NCI-H2196 (cell line): ENCODE data around the gene ODAD3.
"Not testable (repeated sequence)": the region's sequence is repeated elsewhere in the genome, so short reads cannot be mapped to it uniquely, and the experiment has no call there.

Experiments used
- DNase-seq: peaks from one replicate; lab custom pipeline; 2025; ENCODE audit not compliant: unreplicated experiment; lab: John Stamatoyannopoulos, UW

Gene ODAD3

DNA sequence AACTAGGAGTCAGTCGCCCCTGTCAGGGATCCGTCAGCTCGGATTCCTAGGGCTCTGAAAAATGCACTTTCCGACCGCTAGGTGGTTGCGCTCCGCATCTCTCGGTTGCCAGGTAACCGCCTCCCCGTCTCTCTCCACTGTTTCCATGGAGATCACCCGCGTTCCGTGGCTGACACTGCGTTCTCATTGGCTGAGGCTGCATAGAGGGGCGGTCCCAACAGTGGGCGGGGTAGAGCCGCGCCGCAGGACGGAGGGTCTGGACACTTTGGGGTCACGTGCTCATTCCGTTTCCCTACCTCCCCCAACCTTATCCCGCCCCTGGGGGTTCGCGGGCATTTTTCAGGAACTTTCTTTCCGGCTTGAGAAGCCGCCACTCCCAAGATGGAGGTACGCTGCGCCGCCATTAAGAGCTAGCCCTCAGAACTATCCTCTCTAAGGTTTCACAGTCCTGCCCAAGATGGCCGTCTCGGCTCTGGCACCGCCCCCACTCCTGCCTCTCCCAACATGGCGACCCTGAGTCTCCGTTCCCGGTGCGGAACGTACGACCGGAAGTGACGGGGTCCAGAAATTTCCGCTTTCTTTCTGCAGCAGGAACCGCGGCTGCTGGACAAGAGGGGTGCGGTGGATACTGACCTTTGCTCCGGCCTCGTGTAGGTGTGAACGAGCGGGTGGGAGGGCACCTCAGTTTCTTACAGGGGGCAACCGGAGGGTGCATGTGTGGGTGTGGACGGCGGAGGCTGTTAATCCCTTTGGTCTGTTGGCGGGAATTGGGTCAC lies at the start of gene ODAD3, which contains the start of gene PRKCSH:
Gene ODAD3 (minus strand): TSS at position 65 of the 776 bp plus-strand sequence. CDS start 105 bp downstream, outside the sequence.
Gene PRKCSH (plus strand): TSS at position 579 of the 776 bp plus-strand sequence. CDS start 483 bp downstream, outside the sequence.
- DNase-seq = peak; percentile 100

DNA sequence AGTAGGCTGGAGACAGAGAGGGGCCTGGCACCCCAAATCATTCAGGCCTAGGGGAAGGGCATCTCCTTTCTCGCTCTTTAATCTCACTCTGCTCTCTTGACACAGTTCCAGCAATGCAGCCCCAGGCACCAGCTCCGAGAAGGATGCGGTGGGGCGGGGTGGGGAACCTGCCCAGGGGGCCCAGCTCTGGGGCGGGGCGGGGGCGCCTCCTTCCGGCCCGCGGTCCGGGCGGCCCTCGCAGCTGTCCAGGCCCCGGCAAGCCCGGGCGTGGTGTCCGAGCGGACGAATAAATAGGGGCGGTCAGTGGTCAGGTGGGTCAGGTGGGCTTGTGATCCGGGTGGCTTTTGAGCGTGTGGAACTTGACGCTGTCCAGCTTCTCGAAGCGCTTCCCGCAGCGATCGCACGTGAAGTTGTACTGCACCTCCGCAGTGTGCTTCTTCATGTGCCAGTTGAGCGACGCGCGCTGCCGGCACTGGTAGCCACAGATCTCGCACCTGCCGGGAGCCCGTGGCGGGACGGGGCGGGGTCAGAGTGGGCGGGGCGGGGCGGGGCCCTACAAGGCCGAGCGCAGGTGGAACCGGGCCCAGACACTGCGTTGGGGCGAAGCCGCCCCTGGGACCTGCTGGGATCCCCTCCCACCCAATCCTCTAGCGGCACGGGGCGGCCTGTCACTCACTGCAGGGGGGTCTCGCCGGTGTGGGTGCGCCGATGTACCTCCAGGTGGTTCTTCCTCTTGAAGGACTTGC lies 48.6 kb upstream of the ODAD3 start:
- no peak for DNase-seq

DNA sequence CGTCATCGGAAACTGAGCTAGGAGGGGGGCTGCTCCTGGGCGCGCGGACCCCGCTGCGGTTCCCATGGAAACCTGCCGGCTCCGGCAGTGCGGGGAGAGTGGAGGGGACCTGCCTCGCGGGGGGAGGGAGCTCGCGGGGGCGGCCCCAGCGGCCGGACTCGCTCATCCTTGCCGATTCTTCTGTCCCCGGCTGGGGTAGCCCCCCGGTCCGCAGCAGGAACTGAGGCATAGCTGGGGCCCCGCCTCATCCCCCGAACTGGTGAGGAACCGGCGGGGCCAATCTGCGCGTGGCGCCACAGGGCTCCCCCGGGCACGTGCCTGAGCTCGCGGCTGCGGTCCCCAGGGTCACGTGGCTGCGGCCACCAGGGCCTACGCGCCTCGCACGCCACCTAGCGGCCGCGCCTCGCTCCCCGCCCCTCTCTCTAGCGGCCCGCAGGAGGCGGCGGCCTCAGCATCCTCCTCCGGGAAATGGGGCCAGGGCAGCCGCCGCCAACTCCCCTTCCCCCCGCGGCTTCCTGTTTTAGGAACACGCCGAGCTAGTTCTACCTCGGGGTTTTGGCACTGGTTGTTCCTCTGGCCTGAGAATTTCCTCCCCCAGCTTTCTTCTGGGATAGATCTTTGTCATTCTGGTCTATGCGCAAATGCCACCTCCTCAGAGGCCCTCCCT lies 47.6 kb upstream of the ODAD3 start:
- peak; percentile 95 for DNase-seq

DNA sequence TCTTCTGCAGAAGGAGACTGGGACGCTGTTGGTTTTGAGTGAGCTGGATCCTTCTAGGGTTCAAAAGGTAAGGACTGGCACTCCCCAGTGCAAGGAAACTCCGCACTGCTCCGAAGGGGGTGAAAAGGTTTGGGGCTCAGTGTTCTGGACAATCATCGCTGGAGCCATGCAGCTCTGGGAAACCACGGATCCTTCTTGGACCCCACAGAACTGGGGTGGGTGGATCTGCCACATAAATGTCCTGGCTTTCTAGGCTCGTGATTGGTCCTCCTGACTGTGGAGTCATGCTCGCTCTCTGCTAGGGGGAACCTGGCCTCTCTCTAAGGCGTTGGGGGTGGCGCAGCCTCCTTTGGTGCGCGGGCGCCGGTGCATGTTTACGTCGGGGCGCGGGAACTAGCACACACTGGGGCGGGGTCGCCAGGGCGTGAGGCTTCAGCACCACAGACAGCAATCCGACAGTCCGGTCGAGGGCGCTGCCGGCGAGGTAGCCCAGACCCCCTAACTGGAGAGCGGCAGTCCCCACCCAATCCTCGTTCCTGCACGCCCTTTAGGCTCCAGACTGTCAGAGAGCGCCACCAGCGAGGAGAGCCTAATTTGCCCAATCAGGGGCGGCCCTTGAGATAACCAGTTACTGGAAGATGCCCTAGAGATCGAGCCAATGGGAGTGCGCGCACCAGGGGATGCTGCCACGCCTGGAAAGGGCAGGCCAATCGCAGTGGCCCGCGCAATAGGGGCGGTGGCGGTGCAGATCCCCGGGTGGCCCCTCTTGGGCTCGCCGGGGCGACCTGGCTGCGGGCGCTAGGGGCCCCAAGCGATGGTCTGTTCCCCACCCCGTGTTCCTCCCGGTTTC lies 46.8 kb upstream of the ODAD3 start:
- peak; percentile 96 for DNase-seq

DNA sequence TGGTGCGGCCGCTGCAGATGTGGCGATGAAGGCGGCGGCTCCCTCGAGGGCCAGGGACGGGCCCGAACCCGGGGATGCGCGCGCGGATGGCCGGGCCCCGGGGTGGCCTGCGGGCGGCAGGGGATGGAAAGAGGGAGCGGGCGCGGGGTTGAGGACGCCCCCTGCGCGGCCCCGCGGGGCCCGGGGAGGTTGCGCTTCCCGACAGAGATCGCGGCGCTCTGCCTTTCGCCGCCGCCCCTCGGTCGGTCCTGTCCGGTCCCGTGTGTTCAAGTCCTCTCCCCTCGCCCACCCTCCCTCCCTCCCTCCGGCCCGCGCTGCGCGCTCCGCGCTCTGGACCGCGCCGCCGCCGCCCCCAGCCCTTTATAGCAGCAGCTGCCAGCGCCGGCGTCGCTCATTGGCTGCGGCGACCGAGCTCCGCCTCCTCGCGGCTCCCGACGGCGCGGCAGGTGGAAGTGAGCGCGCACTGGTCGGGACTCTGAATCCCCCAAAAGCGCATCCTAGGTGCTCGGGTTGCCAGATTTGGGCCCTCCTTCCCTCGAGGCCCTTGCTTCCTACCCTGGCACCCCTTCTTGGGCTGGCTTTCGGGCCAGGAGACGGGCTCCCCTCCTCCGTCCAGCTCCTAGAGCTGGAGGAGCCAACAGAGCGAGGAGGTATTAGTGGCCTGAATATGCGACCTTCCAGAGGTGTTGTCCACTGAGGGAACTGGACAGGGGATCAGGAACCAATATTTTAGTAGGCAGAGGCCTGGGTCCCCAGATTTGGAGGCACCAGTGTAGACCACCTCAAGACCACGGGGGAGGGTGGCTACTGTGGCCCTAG lies 46.0 kb upstream of the ODAD3 start, which contains the start of gene ELAVL3:
Gene ELAVL3 (minus strand): TSS at position 332 of the 819 bp plus-strand sequence. CDS start 438 bp downstream, outside the sequence.
- DNase-seq = peak; percentile 71

DNA sequence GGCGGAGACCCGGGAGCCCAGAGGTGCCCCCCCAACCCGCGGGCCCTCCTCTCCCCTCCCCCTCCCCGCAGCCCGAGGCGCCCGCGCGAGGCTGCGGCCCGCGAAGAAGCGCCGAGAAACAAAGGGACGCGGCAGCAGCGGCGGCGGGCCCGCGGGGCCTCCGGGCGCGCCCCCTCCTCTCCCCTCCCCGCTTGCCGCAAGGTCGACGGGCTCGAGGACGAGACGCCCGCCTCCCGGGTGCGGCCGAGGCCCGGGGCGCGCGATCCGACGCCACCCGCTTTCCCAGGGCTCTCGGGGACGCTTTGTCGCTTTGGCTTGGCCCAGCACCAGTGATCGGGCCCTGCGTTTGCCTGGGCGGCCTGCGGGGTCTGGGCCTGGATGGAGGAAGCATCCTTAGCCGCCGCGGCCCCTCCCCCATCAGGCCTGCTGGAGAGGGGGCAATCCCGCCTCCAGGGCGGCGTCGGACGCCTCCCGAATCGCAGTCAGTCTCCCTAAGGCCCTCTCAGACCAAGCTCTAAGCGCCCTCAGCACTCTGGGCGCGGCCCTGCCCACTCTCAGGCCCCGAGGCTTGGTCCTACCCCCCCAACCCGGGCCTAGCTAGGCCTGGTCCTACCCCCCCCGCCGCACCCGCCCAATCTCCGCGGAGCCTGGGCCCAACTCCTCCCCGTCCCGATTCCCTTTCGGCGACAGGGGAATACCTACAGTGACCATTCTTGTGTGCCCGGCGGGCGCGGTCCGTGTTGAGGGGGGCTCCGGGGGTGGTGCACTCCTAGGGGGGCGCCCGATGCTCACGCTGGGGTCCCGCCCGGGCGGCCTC lies 45.2 kb upstream of the ODAD3 start:
- peak; percentile 29 for DNase-seq

DNA sequence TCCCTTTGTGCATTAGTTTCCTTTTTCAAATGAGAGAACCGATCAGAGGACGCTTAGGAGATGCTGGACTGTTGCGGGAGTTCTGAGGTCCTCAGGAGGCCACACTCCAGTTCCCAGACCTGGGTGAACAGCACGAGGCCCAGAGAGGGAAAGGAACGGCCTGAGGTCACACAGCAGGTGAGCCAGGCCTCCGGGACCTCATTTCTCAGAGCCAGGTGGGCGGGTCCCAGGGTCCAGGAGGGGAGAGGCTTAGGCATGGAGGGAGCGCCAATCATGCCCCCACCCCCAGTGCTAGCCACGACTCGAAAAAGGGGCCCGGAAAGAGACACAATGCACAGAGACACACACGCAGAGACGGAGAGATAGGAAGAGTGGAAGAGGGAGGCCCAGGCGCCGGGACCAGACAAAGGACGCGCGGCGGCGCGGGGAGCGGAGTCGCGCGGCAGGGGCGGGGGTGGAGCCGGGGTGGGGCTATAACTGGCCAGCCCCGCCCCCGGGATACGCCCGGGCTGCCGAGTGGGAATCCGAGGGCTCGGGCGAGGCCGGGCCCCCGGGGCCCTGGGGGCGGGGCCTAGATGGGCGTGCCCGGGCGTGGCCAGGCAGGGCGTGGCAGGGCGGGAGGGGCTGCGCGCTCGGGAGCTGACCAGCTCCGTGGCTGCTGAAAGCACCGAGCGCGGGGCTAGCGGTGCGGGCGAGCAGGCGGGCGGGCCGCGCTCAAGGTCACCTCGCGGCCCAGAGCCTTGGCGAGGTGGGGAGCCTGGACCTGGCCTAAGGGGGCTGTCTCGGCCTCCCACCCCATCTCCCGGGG lies 44.4 kb upstream of the ODAD3 start:
- no peak for DNase-seq

DNA sequence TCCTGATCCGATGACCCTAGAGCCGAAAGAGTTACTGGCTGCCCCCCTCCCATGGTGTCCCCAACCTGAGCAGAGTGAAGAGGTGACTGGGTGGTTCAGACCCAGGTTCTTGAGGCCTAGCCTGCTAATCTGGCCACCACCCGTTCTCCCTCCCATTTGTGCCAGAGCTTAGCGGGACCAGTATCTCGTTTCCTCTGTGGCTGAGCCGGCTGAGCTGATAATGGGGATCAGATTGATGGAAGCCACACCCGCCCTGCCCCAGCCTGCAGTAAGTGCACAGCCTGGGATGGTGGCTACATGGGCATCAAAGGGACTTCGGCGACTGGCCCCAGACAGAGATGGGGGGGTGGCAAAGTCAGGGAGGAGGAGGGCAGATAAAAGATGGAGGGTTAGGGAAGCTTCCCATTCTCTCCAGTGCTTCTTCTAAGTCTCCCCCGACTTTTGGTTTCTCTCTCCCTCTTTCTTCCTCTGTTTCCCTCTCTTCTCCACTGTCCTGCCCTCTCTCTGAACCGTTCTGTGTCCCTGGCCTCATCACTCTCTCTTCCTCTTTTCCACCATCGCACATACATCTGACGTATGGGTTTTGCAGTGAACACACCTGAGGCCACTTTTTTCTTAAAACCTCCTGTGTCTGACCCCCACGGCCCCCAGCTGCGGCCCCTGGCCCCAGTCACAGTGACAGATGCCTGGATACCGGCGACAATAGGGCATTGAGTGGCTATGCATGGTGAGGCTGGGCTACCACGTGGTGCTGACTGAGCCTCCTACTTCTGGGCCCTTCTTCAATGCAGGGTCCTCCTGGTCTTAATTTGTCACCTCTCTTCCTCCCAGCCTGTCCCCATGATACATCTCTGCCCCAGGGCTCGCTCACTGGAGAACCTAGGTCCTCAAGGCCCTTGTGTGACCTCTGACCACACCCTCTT lies 43.5 kb upstream of the ODAD3 start:
- no peak for DNase-seq

DNA sequence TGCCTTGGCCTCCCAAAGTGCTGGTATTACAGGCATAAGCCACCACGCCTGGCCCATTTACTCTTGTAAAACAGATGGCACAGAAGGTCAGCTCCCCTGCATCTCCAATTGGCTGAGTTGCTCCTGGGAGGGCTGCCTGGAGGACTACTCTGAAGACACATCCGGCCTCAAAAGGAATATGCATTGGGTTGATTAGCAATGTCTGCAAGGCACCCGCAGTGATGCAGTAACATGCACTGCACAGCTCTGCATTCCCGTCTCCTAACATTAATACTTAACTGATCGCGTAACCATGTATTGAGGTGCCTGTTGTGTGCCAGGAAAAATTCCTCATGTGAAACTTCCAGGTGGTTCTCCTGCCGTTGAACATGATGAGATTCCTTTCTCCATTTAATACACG lies 40.9 kb upstream of the ODAD3 start:
- DNase-seq = no peak

DNA sequence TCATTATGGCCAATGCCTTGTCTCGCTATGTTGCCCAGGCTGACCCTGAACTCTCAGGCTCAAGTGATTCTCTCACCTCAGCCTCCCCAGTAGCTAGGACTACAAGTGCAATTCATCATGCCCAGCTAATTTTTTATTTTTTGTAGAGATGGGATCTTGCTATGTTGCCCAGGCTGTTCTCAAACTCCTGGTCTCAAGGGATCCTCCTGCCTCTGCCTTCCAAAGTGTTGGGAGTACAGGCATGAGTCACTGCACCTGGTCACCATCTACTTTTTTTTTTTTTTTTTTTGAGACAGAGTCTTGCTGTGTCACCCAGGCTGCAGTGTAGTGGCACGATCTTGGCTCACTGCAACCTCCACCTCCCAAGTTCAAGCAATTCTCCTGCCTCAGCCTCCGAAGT lies 40.4 kb upstream of the ODAD3 start:
- DNase-seq = not testable (repeated sequence)

DNA sequence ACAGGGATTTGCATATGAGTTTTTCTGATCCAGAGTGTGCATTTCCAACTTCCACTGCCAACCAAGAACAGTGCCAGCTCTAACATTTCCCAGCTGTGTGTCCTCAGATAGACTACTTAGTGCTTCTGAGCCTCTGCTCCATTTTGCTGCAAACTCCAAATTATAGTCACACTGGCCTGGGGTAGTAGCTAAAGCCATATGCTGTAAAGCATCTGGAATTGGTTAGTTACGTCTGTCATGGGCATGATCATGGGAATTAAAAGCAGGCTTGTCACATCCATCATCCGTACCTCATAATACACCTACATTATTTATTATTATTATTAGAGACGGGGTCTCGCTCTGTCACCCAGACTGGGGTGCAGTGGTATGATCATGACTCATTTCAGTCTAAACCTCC lies 38.8 kb upstream of the ODAD3 start:
- DNase-seq = no peak

DNA sequence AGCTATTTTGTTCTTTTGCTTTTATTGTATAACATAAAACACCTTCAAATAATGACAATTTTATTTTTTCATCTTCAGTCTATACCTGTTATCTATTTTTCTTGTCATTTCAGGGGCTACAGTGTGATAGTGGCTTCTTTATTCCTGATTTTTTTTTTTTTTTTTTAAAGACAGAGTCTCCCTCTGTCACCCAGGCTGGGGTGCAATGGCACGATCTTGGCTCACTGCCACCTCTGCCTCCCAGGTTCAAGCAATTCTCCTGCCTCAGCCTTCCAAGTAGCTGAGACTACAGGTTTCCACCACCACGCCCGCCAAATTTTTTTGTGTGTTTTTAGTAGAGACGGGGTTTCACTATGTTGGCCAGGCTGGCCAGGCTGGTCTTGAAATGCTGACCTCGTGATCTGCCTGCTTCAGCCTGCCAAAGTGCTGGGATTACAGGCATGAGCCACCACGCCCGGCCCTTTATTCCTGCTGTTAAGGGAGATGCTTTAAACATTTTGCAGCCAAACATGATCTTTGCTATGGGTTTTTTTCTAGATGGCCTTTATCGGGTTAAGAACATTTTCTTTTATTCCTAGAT lies 33.4 kb upstream of the ODAD3 start:
- not testable (repeated sequence) for DNase-seq

DNA sequence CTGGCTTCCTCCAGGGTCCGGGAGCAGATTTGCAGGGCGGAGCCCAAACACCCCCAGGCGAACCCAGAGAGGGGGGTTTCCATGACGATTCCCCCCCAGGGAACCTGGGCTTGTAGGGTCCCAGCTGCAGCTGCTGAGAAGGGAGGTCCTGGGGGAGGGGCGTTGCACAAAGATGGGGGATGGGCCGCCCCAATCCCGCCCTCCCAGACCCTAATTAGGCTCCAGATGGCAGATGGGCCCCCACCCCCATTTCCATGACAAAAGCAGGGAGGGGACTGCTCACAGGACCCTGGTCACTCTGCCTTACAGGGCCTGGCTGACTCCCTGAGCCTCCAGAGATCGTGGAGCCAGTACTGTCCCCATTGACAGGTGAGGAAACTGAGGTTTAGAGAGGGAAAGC lies 30.7 kb upstream of the ODAD3 start:
- no peak for DNase-seq

DNA sequence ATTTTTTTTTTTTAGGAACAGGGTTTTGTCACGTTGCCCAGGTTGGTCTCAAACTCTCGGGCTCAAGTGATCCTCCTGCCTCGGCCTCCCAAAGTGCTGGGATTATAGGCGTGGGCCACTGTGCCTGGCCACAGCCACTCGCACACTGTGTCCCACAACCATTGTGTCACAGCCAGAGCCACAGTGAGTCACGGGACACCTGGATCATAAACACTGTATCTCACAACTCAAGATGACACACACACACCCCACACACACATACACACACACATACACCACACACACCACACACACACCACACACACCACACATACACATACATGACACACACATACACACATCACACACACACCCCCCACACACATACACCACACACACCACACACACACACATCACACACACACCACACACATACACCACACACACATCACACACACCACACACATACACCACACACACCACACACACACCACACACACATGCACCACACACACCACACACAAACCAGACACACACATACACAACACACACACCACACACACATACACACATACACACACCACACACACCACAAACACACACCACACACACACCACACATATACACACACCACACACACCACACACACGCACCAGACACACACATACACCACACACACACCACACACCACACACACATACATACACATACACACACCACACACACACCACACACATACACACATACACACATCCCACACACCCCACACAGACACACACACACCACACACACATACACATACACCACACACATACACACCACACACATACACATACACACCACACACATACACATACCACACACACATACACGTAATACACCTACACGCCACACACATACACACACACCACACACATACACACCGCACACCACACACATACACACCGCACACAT lies 29.7 kb upstream of the ODAD3 start:
- DNase-seq = no peak

DNA sequence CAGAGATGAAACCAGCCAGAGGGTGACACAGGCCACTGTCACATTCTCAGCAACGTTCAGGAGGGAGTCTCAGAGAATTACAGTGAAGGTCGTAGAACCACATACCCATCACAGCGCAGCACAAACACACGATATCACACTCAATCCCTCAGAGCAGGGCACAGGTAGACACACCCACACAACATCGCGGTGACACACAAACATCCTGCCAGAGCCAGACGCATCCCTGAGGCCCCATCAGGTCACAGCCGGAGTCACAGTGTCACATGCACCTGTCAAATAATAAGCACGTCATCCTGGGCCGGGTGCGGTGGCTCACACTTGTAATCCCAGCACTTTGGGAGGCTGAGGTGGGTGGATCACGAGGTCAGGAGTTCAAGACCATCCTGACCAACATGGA lies 28.5 kb upstream of the ODAD3 start:
- no peak for DNase-seq

DNA sequence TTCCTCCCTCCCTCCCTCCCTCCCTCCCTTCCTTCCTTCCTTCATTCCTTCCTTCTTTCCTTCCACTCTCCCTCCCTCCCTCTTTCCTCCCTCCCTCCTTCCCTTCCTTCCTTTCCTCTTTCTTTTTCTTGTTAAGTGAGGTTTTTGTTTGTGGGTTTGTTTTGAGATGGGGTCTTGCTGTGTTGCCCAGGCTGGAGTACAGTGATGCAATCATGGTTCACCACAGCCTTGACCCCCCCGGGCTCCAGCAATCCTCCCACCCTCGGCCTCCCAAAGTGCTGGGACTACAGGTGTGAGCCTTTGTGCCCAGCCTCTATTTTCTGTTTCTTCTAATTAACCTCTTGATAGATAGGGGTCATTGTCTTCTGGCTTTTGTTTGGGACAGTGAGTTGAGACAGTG lies 26.5 kb upstream of the ODAD3 start:
- no peak for DNase-seq
